ENCODE results near the gene TOPAZ1. TPM values are rescaled to one million over a fixed set of nuclear protein-coding genes. Genes with fewer than 3 reads are reported as not detected.
"Not testable (repeated sequence)": the region's sequence is repeated elsewhere in the genome, so short reads cannot be mapped to it uniquely, and the experiment has no call there.

The TOPAZ1 gene
- total RNA-seq, 5 donors from 2014 or later (not counting 1 experiment from before 2014, with no cell fraction given) = not detected

- H3K27ac ChIP-seq (ENCODE audit: low read length) = peak overlapping the region; percentile 91
- Mint-ChIP-seq H3K36me3 (peaks cover 3% of the 10 kb centered on the region), H3K9me3 (no peaks in the 10 kb centered on the region), H3K4me3 (peak overlapping the region; percentile 96 to 97 (median 97)), H3K27ac (peak overlapping the region; percentile 96 to 97), H3K27me3 (no peaks in the 10 kb centered on the region), H3K4me1 (peaks cover 31 to 34% (median 31%) of the 10 kb centered on the region in 3 donors)
- ChIA-PET POLR2A (interaction anchor here (0.5 to 2.3 kb wide), 2 partner anchors 100 to 423 kb away, joined by 3 to 28 read pairs; no protein-coding TSS in a partner anchor), CTCF (interaction anchor here in 1 of 2 donors (0.9 to 1.5 kb wide), 2 partner anchors 100 to 195 kb away, joined by 3 to 5 read pairs; no protein-coding TSS in a partner anchor)
- H3K4me3 ChIP-seq (ENCODE audit: control insufficient read depth in 1 of 2, extremely low read depth in 1 of 2, low read length in 1 of 2) = peak overlapping the region; percentile 76 to 98
- no peaks in the 10 kb centered on the region for H3K27me3 ChIP-seq (replicated peaks in 1 of 2; ENCODE audit: control insufficient read depth in 2 of 2, extremely low read depth in 1 of 2, insufficient read depth in 2 of 2, low read length in 1 of 2)
- no CpG with 5 or more reads among the region's 11 CpGs for WGBS (ENCODE audit: insufficient coverage)
- no peaks in the 10 kb centered on the region for H3K9me3 ChIP-seq
- peaks cover 17 to 21% of the 10 kb centered on the region in 2 experiments for H3K4me1 ChIP-seq (ENCODE audit: control insufficient read depth in 1 of 2, extremely low read depth in 1 of 2, insufficient read depth in 2 of 2, low read length in 2 of 2)
- H3K36me3 ChIP-seq (ENCODE audit: control insufficient read depth in 2 of 2, extremely low read depth in 1 of 2, insufficient read depth in 1 of 2, low read length in 1 of 2) = no peaks in the 10 kb centered on the region
- ATAC-seq (replicated peaks in 1 of 4) (no peak), DNase-seq (no peak)
Observed at GRCh38 chr3:44339181-44340057, 97.7 kb downstream of the TOPAZ1 start.

GRCh38 chr3:44340058-44340395 is 98.3 kb downstream of the TOPAZ1 start:
- no peaks in the 10 kb centered on the region for H3K9me3 ChIP-seq
- ChIA-PET CTCF (no interaction called here), POLR2A (no interaction called here)
- peaks cover 17 to 21% of the 10 kb centered on the region in 2 experiments for H3K4me1 ChIP-seq (ENCODE audit: control insufficient read depth in 1 of 2, extremely low read depth in 1 of 2, insufficient read depth in 2 of 2, low read length in 2 of 2)
- H3K4me3 ChIP-seq (ENCODE audit: control insufficient read depth in 1 of 2, extremely low read depth in 1 of 2, low read length in 1 of 2) = no peak overlapping the region
- peak overlapping the region; percentile 39 to 77 for H3K27ac Mint-ChIP-seq
- H3K36me3 Mint-ChIP-seq = peaks cover 3% of the 10 kb centered on the region
- H3K4me1 Mint-ChIP-seq = peaks cover 31 to 34% (median 31%) of the 10 kb centered on the region in 3 donors
- H3K9me3 Mint-ChIP-seq = no peaks in the 10 kb centered on the region
- H3K4me3 Mint-ChIP-seq = peak overlapping the region; percentile 96 to 97 (median 97)
- no peak for DNase-seq
- 100% methylated on average over 2 of the region's 3 CpGs for WGBS (ENCODE audit: insufficient coverage)
- H3K36me3 ChIP-seq (ENCODE audit: control insufficient read depth in 2 of 2, extremely low read depth in 1 of 2, insufficient read depth in 1 of 2, low read length in 1 of 2) = no peaks in the 10 kb centered on the region
- no peak overlapping the region for H3K27ac ChIP-seq (ENCODE audit: low read length)
- H3K27me3 ChIP-seq (replicated peaks in 1 of 2; ENCODE audit: control insufficient read depth in 2 of 2, extremely low read depth in 1 of 2, insufficient read depth in 2 of 2, low read length in 1 of 2) = no peaks in the 10 kb centered on the region
- no peak for ATAC-seq (replicated peaks in 1 of 4)
- no peaks in the 10 kb centered on the region for H3K27me3 Mint-ChIP-seq

GRCh38 chr3:44342176-44342790 is 100.6 kb downstream of the TOPAZ1 start:
- Mint-ChIP-seq H3K27ac (no peak overlapping the region), H3K9me3 (no peaks in the 10 kb centered on the region), H3K27me3 (no peaks in the 10 kb centered on the region), H3K4me1 (peaks cover 28 to 31% (median 30%) of the 10 kb centered on the region in 3 donors), H3K36me3 (peaks cover 3% of the 10 kb centered on the region), H3K4me3 (no peak overlapping the region)
- ATAC-seq (replicated peaks in 1 of 4) (no peak), DNase-seq (no peak)
- Histone ChIP-seq H3K27me3 (replicated peaks in 1 of 2; ENCODE audit: control insufficient read depth in 2 of 2, extremely low read depth in 1 of 2, insufficient read depth in 2 of 2, low read length in 1 of 2) (no peaks in the 10 kb centered on the region), H3K36me3 (ENCODE audit: control insufficient read depth in 2 of 2, extremely low read depth in 1 of 2, insufficient read depth in 1 of 2, low read length in 1 of 2) (no peaks in the 10 kb centered on the region), H3K9me3 (no peaks in the 10 kb centered on the region), H3K4me1 (ENCODE audit: control insufficient read depth in 1 of 2, extremely low read depth in 1 of 2, insufficient read depth in 2 of 2, low read length in 2 of 2) (peaks cover 17 to 21% of the 10 kb centered on the region in 2 experiments), H3K4me3 (ENCODE audit: control insufficient read depth in 1 of 2, extremely low read depth in 1 of 2, low read length in 1 of 2) (no peak overlapping the region), H3K27ac (ENCODE audit: low read length) (no peak overlapping the region)
- ChIA-PET CTCF (interaction anchor here (0.6 to 0.7 kb wide), 4 partner anchors 21 to 1068 kb away, joined by 3 to 7 read pairs (median 4); no protein-coding TSS in a partner anchor), POLR2A (no interaction called here)
- WGBS (ENCODE audit: insufficient coverage) = no CpG with 5 or more reads among the region's 1 CpG

GRCh38 chr3:44343421-44343820 is 101.7 kb downstream of the TOPAZ1 start:
- Mint-ChIP-seq H3K9me3 (no peaks in the 10 kb centered on the region), H3K4me3 (no peak overlapping the region), H3K27me3 (no peaks in the 10 kb centered on the region), H3K27ac (no peak overlapping the region), H3K36me3 (peaks cover 3% of the 10 kb centered on the region), H3K4me1 (peaks cover 24 to 26% (median 26%) of the 10 kb centered on the region in 3 donors)
- Histone ChIP-seq H3K27me3 (replicated peaks in 1 of 2; ENCODE audit: control insufficient read depth in 2 of 2, extremely low read depth in 1 of 2, insufficient read depth in 2 of 2, low read length in 1 of 2) (no peaks in the 10 kb centered on the region), H3K36me3 (ENCODE audit: control insufficient read depth in 2 of 2, extremely low read depth in 1 of 2, insufficient read depth in 1 of 2, low read length in 1 of 2) (no peaks in the 10 kb centered on the region), H3K27ac (ENCODE audit: low read length) (no peak overlapping the region), H3K9me3 (no peaks in the 10 kb centered on the region), H3K4me3 (ENCODE audit: control insufficient read depth in 1 of 2, extremely low read depth in 1 of 2, low read length in 1 of 2) (no peak overlapping the region), H3K4me1 (ENCODE audit: control insufficient read depth in 1 of 2, extremely low read depth in 1 of 2, insufficient read depth in 2 of 2, low read length in 2 of 2) (peaks cover 9 to 16% of the 10 kb centered on the region in 2 experiments)
- ChIA-PET CTCF (interaction anchor here in 1 of 2 donors (0.6 kb wide), 1 partner anchor 43 kb away, joined by 4 read pairs; no protein-coding TSS in a partner anchor), POLR2A (no interaction called here)
- DNase-seq = no peak
- ATAC-seq (replicated peaks in 1 of 4) = no peak

GRCh38 chr3:44346590-44346989 is 104.9 kb downstream of the TOPAZ1 start:
- H3K4me1 ChIP-seq (ENCODE audit: control insufficient read depth in 1 of 2, extremely low read depth in 1 of 2, insufficient read depth in 2 of 2, low read length in 2 of 2); H3K27me3 Mint-ChIP-seq; H3K27ac ChIP-seq (ENCODE audit: low read length); CTCF ChIA-PET; ATAC-seq (replicated peaks in 1 of 4); H3K9me3 Mint-ChIP-seq; H3K4me3 ChIP-seq (ENCODE audit: control insufficient read depth in 1 of 2, extremely low read depth in 1 of 2, low read length in 1 of 2); H3K36me3 ChIP-seq (ENCODE audit: control insufficient read depth in 2 of 2, extremely low read depth in 1 of 2, insufficient read depth in 1 of 2, low read length in 1 of 2); H3K9me3 ChIP-seq; H3K4me3 Mint-ChIP-seq; H3K27me3 ChIP-seq (replicated peaks in 1 of 2; ENCODE audit: control insufficient read depth in 2 of 2, extremely low read depth in 1 of 2, insufficient read depth in 2 of 2, low read length in 1 of 2); POLR2A ChIA-PET; H3K36me3 Mint-ChIP-seq; H3K27ac Mint-ChIP-seq; DNase-seq: not testable (repeated sequence)
- 100% methylated on average over 5 of the region's 6 CpGs for WGBS (ENCODE audit: insufficient coverage)
- H3K4me1 Mint-ChIP-seq = peaks cover 11 to 16% (median 15%) of the 10 kb centered on the region in 3 donors

- ATAC-seq (replicated peaks in 1 of 4) (no peak), DNase-seq (no peak)
- H3K4me3 ChIP-seq (ENCODE audit: control insufficient read depth in 1 of 2, extremely low read depth in 1 of 2, low read length in 1 of 2) = no peak overlapping the region
- H3K4me1 ChIP-seq (ENCODE audit: control insufficient read depth in 1 of 2, extremely low read depth in 1 of 2, insufficient read depth in 2 of 2, low read length in 2 of 2) = no peaks in the 10 kb centered on the region
- H3K27ac ChIP-seq (ENCODE audit: low read length) = no peak overlapping the region
- H3K36me3 ChIP-seq (ENCODE audit: control insufficient read depth in 2 of 2, extremely low read depth in 1 of 2, insufficient read depth in 1 of 2, low read length in 1 of 2) = peaks cover 0 to 5% of the 10 kb centered on the region in 2 donors
- ChIA-PET CTCF (no interaction called here), POLR2A (no interaction called here)
- Mint-ChIP-seq H3K9me3 (no peaks in the 10 kb centered on the region), H3K4me3 (no peak overlapping the region), H3K36me3 (peaks cover 14% of the 10 kb centered on the region), H3K4me1 (peaks cover 17% of the 10 kb centered on the region in 3 donors), H3K27ac (no peak overlapping the region), H3K27me3 (no peaks in the 10 kb centered on the region)
- H3K9me3 ChIP-seq = no peaks in the 10 kb centered on the region
- H3K27me3 ChIP-seq (replicated peaks in 1 of 2; ENCODE audit: control insufficient read depth in 2 of 2, extremely low read depth in 1 of 2, insufficient read depth in 2 of 2, low read length in 1 of 2) = no peaks in the 10 kb centered on the region
- 100% methylated on average over 3 of the region's 6 CpGs for WGBS (ENCODE audit: insufficient coverage)
Observed at GRCh38 chr3:44348993-44349392, 107.3 kb downstream of the TOPAZ1 start.
